ENCODE measurements around the gene COL11A2. TPM values are rescaled to one million over a fixed set of nuclear protein-coding genes. Genes with fewer than 3 reads are reported as not detected.
"Not testable (repeated sequence)": the region's sequence is repeated elsewhere in the genome, so short reads cannot be mapped to it uniquely, and the experiment has no call there.

Gene COL11A2
- polyA plus RNA-seq, 1 donor, result 5.3 TPM

DNA sequence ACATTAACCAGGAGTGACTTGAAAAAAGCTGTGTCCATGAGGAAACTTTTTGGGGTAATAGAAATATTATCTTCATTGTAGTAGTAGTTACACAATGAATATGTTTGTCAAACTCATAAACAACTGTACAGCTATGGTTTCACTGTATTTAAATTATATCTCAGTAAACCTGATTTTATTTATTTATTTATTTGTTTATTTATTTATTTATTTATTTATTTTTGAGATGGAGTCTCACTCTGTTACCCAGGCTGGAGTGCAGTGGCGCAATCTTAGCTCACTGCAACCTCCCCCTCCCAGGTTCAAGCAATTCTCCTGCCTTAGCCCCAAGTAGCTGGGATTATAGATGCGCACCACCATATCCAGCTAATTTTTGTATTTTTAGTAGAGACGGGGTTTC lies 41.7 kb downstream of the COL11A2 start:
- not testable (repeated sequence) for H3K36me3 ChIP-seq (ENCODE audit: control insufficient read depth, insufficient read depth, low read length); H3K4me1 ChIP-seq (ENCODE audit: control insufficient read depth, insufficient read depth, low read length); H3K27ac ChIP-seq (ENCODE audit: low read length); H3K4me3 ChIP-seq (ENCODE audit: low read length); H3K9me3 ChIP-seq (ENCODE audit: control insufficient read depth, low read depth, low read length); DNase-seq
- peaks cover 10% of the 10 kb centered on the region for H3K27me3 ChIP-seq (ENCODE audit: control insufficient read depth, insufficient read depth, low read length)
- WGBS (ENCODE audit: insufficient coverage, low lambda C conversion rate), result no CpG with 5 or more reads among the region's 3 CpGs

DNA sequence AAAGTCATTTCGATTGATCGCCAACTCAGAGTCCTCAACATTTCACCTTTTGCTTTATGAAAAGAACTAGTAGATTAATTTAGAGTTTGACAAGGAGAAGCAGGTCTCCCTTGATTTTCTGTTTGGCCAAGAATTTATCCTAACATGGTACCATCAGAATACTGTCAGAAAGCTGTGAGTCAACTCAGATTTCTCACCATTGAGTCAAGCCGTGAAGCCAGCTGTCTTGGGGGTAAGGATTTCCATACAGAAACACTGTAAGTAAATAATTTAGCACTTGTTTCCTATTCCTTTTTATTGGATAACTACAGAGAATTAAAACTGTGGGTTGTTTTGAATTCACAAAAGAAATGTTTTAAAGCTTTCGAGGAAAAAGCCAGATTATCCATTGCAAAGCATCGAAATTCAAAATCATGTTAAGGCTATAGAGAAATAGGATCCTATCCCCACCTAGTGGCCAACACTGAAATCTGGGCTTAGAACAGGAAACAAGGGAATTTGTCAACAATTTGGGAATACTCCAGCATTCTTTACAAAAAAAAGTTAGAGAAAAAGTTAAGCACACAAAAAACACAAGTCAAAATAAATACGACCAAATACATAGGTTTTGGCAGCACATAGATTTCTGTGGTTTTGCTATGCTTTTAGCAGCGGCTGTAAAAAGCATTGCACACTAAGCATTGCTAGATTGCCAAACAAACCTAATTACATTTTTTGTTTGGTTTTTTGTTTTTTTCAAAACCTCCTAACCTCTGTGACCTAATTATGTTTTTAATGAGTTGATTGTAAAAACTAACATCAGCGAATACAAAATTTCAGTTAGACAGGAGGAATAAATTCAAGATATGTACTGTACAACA lies 44.2 kb downstream of the COL11A2 start:
- no peaks in the 10 kb centered on the region for H3K36me3 ChIP-seq (ENCODE audit: control insufficient read depth, insufficient read depth, low read length)
- 7% methylated on average over 3 of the region's 8 CpGs for WGBS (ENCODE audit: insufficient coverage, low lambda C conversion rate)
- H3K4me3 ChIP-seq (ENCODE audit: low read length), result no peak overlapping the region
- H3K4me1 ChIP-seq (ENCODE audit: control insufficient read depth, insufficient read depth, low read length), result no peaks in the 10 kb centered on the region
- DNase-seq, result no peak
- H3K27ac ChIP-seq (ENCODE audit: low read length), result no peak overlapping the region
- H3K27me3 ChIP-seq (ENCODE audit: control insufficient read depth, insufficient read depth, low read length), result peaks cover 9% of the 10 kb centered on the region
- H3K9me3 ChIP-seq (ENCODE audit: control insufficient read depth, low read depth, low read length), result no peaks in the 10 kb centered on the region

DNA sequence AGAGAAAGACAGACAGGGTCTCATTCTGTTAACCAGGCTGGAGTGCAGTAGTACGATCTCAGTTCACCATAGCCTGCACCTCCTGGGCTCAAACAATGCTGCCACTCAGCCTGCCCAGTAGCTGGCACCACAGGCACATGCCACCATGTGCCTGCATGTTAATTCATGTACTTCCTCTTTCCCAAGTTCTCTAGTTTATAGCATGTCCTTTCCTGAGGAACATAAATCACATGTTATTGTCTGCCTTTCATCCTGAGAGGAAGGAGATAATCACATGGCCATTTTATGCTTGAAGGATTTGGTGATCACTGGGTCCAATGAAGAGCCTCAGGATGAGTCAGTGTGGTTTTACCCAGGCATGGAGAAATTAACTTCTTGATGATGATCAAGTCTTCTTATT lies 47.9 kb downstream of the COL11A2 start:
- no peaks in the 10 kb centered on the region for H3K4me1 ChIP-seq (ENCODE audit: control insufficient read depth, insufficient read depth, low read length)
- H3K27me3 ChIP-seq (ENCODE audit: control insufficient read depth, insufficient read depth, low read length), result peaks cover 17% of the 10 kb centered on the region
- no CpG with 5 or more reads among the region's 1 CpG for WGBS (ENCODE audit: insufficient coverage, low lambda C conversion rate)
- no peaks in the 10 kb centered on the region for H3K9me3 ChIP-seq (ENCODE audit: control insufficient read depth, low read depth, low read length)
- H3K36me3 ChIP-seq (ENCODE audit: control insufficient read depth, insufficient read depth, low read length), result no peaks in the 10 kb centered on the region
- no peak overlapping the region for H3K27ac ChIP-seq (ENCODE audit: low read length)
- no peak overlapping the region for H3K4me3 ChIP-seq (ENCODE audit: low read length)
- peak in 1 of 2 donors; percentile 6 for DNase-seq

DNA sequence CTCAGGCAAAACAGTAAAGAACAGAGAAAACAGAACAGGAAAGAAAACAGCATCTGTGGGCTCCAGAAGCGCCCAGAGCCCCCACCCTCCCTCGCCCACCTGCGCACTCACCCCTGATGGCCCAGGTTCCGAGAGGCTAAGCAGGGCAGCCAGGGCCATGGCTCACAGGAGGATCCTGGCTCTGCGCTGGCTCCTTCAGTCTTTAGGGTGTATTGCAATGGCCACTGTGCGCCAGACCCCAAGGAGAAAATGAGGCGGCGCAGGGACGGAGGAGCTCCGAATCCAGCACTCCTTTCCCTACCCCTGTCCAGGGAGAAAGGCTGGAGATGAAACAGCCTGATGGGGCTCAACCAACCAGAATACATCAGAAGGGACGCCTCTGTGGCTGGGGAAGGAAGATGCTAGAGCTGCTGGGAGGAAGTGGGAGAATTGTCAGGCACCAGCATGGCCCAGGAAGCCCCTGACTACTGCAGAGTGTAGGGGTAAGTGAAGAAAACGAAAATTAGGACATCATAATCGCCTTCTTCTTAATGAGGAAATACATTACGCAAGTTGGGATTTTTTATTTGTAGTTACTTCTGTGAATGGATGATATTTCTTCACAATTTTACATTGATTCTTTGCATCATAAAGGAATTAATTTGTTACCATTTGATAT lies 49.0 kb downstream of the COL11A2 start:
- no peak overlapping the region for H3K27ac ChIP-seq (ENCODE audit: low read length)
- H3K36me3 ChIP-seq (ENCODE audit: control insufficient read depth, insufficient read depth, low read length), result no peaks in the 10 kb centered on the region
- H3K27me3 ChIP-seq (ENCODE audit: control insufficient read depth, insufficient read depth, low read length), result peaks cover 13% of the 10 kb centered on the region
- DNase-seq, result no peak
- WGBS (ENCODE audit: insufficient coverage, low lambda C conversion rate), result no CpG with 5 or more reads among the region's 14 CpGs
- no peaks in the 10 kb centered on the region for H3K9me3 ChIP-seq (ENCODE audit: control insufficient read depth, low read depth, low read length)
- no peaks in the 10 kb centered on the region for H3K4me1 ChIP-seq (ENCODE audit: control insufficient read depth, insufficient read depth, low read length)
- no peak overlapping the region for H3K4me3 ChIP-seq (ENCODE audit: low read length)

DNA sequence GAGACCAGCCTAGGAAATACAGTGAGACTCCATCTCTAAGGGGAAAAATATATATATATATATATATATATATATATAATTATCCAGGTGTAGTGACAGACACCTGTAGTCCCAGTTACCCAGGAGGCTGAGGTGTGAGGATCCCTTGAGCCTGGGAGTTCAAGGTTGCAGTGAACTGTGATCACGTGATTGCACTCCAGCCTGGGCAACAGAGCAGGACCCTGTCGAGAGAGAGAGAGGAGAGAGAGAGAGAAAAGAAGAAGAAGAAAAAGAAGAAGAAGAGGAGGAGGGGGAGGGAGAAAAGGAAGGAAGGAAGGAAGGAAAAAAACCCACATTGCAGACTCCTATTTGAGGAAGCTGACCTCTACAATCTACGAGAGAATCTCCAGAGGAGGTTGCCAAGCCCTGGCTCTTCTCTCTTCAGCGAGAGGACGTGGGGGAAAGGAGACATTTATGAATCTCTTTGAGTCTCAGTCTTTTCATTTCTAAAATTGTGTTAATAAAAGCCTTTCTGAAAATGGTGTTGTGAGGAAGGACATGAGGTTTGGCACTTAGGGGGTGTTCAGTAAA lies 49.7 kb downstream of the COL11A2 start:
- 49% methylated on average over 2 of the region's 5 CpGs for WGBS (ENCODE audit: insufficient coverage, low lambda C conversion rate)
- Histone ChIP-seq H3K4me1 (ENCODE audit: control insufficient read depth, insufficient read depth, low read length) (no peaks in the 10 kb centered on the region), H3K9me3 (ENCODE audit: control insufficient read depth, low read depth, low read length) (no peaks in the 10 kb centered on the region), H3K27ac (ENCODE audit: low read length) (no peak overlapping the region), H3K36me3 (ENCODE audit: control insufficient read depth, insufficient read depth, low read length) (no peaks in the 10 kb centered on the region), H3K27me3 (ENCODE audit: control insufficient read depth, insufficient read depth, low read length) (peaks cover 13% of the 10 kb centered on the region), H3K4me3 (ENCODE audit: low read length) (no peak overlapping the region)
- no peak for DNase-seq

DNA sequence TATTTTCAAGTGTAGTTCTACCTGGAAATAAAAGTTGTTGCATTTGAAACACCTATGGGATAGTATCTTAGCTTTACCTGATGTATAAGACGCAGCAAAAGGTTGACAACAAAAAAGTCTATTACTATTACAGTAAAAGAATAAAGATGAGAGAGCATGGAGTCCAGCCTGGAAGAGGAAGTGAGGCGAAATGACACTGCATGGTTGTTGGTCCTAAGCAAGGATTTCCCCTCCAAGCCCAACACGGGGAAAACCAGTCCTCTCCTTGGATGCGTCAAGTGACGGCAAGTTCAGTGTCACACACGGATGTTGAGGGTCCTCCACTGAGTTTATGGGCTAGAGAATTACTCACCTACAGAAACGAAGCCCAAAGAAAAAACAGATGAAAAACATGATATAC lies 51.7 kb downstream of the COL11A2 start:
- no CpG with 5 or more reads among the region's 7 CpGs for whole genome bisulfite sequencing (ENCODE audit: insufficient coverage, low lambda C conversion rate)
- no peaks in the 10 kb centered on the region for H3K9me3 ChIP-seq (ENCODE audit: control insufficient read depth, low read depth, low read length)
- no peaks in the 10 kb centered on the region for H3K36me3 ChIP-seq (ENCODE audit: control insufficient read depth, insufficient read depth, low read length)
- H3K27me3 ChIP-seq (ENCODE audit: control insufficient read depth, insufficient read depth, low read length), result peaks cover 13% of the 10 kb centered on the region
- no peaks in the 10 kb centered on the region for H3K4me1 ChIP-seq (ENCODE audit: control insufficient read depth, insufficient read depth, low read length)
- no peak overlapping the region for H3K27ac ChIP-seq (ENCODE audit: low read length)
- DNase-seq, result no peak
- no peak overlapping the region for H3K4me3 ChIP-seq (ENCODE audit: low read length)

DNA sequence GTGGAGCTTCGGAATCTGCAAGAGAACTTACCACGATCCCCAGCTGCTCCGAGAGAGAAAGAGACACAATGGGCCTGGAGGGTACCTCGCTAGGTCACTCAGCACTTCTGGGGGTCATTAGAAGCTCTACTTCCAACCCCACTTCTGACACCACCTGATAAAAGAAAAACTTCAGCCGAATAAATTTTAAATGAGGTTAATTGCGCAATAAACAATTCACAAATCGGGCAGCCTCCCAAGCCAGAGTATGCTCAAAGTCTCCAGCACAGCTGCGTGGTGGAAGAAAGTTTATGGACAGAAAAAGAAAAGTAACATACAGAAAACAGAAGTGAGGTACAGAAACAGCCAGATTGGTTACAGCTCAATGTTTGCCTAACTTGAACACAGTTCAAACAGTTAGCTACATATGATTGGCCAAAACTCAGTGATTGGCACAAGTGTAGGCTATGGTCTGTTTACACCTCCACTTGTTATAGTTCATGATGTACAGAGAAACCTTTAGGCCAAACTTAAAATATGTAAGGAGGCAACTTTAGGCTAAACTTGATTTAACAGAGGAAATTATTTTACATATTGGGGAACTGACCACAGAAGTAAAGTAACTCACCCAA lies 52.6 kb downstream of the COL11A2 start:
- Histone ChIP-seq H3K27ac (ENCODE audit: low read length) (no peak overlapping the region), H3K9me3 (ENCODE audit: control insufficient read depth, low read depth, low read length) (no peaks in the 10 kb centered on the region), H3K36me3 (ENCODE audit: control insufficient read depth, insufficient read depth, low read length) (no peaks in the 10 kb centered on the region), H3K4me1 (ENCODE audit: control insufficient read depth, insufficient read depth, low read length) (no peaks in the 10 kb centered on the region), H3K4me3 (ENCODE audit: low read length) (no peak overlapping the region), H3K27me3 (ENCODE audit: control insufficient read depth, insufficient read depth, low read length) (peaks cover 13% of the 10 kb centered on the region)
- 75% methylated on average over 2 of the region's 8 CpGs for WGBS (ENCODE audit: insufficient coverage, low lambda C conversion rate)
- no peak for DNase-seq

DNA sequence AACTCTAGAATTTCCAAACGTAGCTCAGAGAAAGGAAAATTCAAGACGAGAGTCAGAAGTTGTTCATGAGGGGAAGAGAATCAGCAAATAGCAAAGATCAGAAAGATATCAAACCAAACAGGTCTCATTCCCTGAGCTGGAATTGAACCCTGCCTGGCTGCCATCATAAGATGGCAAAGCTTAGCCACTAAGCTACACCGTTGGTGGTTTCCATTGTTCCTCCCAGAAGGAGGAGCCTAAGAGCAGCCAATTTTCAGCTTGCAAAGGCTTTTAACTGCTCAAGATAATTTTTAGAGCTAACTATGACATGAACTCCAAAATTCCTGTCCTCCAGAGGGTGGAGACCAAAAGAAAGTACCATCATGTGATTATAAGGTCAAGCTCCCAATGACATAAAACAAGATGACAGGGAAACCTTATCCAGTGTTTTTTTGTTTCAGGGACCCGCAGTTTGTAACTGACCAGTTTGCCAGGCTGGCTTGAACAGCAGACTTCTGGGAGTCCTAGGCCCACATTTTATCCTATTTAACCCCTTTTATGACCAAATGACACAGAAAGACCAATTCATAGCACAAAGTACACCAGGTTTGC lies 55.9 kb downstream of the COL11A2 start:
- H3K27ac ChIP-seq (ENCODE audit: low read length), result no peak overlapping the region
- H3K4me3 ChIP-seq (ENCODE audit: low read length), result no peak overlapping the region
- no peaks in the 10 kb centered on the region for H3K9me3 ChIP-seq (ENCODE audit: control insufficient read depth, low read depth, low read length)
- peaks cover 5% of the 10 kb centered on the region for H3K27me3 ChIP-seq (ENCODE audit: control insufficient read depth, insufficient read depth, low read length)
- no peaks in the 10 kb centered on the region for H3K36me3 ChIP-seq (ENCODE audit: control insufficient read depth, insufficient read depth, low read length)
- no peak for DNase-seq
- WGBS (ENCODE audit: insufficient coverage, low lambda C conversion rate), result 100% methylated on average over 1 of the region's 4 CpGs
- no peaks in the 10 kb centered on the region for H3K4me1 ChIP-seq (ENCODE audit: control insufficient read depth, insufficient read depth, low read length)

DNA sequence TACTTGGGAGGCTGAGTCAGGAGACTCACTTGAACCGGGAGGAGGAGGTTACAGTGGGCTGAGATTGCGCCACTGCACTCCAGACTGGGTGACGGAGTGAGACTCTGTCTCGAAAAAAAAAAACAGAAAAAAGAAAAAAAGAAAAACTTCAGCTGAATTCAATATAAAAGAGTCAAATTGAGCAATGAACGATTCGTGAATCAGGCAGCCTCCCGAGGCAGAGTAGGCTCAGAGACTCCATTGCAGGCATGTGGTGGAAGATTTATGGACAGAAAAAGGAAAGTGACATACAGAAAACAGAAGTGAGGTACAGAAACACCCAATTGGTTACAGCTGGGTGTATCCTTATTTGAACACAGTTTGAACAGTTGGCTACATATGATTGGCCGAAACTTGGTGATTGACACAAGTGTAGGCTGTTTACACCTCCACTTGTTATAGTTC lies 60.2 kb downstream of the COL11A2 start:
- DNase-seq, result no peak
- Histone ChIP-seq H3K4me1 (ENCODE audit: control insufficient read depth, insufficient read depth, low read length) (no peaks in the 10 kb centered on the region), H3K36me3 (ENCODE audit: control insufficient read depth, insufficient read depth, low read length) (no peaks in the 10 kb centered on the region), H3K27me3 (ENCODE audit: control insufficient read depth, insufficient read depth, low read length) (peaks cover 17% of the 10 kb centered on the region), H3K27ac (ENCODE audit: low read length) (no peak overlapping the region), H3K4me3 (ENCODE audit: low read length) (no peak overlapping the region), H3K9me3 (ENCODE audit: control insufficient read depth, low read depth, low read length) (no peaks in the 10 kb centered on the region)
- WGBS (ENCODE audit: insufficient coverage, low lambda C conversion rate), result 93% methylated on average over 4 of the region's 8 CpGs

DNA sequence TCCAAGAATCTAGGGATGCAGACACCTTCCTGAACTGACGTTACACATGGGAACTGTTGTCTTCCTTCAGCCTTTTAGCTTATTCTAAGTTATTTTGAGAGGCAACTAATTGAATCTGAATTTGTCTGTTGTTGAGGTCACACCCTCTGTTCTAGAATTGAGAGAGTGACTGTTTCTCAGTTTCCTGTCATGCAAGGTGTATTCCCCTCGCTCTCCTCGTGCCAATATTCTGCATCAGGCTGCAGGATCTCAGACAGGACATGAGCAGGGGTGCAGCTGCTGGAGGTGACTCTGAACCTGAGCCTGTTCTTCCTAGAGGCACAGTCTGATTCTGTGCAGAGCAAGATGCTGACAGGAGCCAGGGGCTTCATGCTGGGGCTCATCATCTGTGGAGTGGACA lies 63.9 kb downstream of the COL11A2 start:
- Histone ChIP-seq H3K27ac (ENCODE audit: low read length) (no peak overlapping the region), H3K36me3 (ENCODE audit: control insufficient read depth, insufficient read depth, low read length) (no peaks in the 10 kb centered on the region), H3K9me3 (ENCODE audit: control insufficient read depth, low read depth, low read length) (peaks cover 5% of the 10 kb centered on the region), H3K27me3 (ENCODE audit: control insufficient read depth, insufficient read depth, low read length) (peaks cover 21% of the 10 kb centered on the region), H3K4me3 (ENCODE audit: low read length) (no peak overlapping the region), H3K4me1 (ENCODE audit: control insufficient read depth, insufficient read depth, low read length) (no peaks in the 10 kb centered on the region)
- WGBS (ENCODE audit: insufficient coverage, low lambda C conversion rate), result no CpG with 5 or more reads among the region's 3 CpGs
- DNase-seq, result no peak
